Keratinocyte (primary cell): ENCODE measurements around the gene NRIP2. TPM values are rescaled to one million over a fixed set of nuclear protein-coding genes. Genes with fewer than 3 reads are reported as not detected.

Source experiments
- DNase-seq: peaks from one replicate; pipeline ENCODE4 v3.0.0-alpha.2; 2011; ENCODE audit warnings: low read depth, missing footprints, low spot score
- FAIRE-seq: peaks from 2 replicates; lab custom pipeline; 2011; peaks lifted over from hg19 to GRCh38; lab: Jason Lieb, UNC
- H2AFZ ChIP-seq: 2 replicates; pipeline ENCODE4 v1.6.0; 2012; ENCODE audit warnings: low read length, control low read depth, inconsistent platforms; ENCODE audit not compliant: control insufficient read depth
- H3K27ac ChIP-seq: 2 replicates; pipeline ENCODE4 v1.5.1; 2011; ENCODE audit warnings: low read length; ENCODE audit not compliant: control insufficient read depth, insufficient read depth
- H3K27me3 ChIP-seq: 3 replicates; pipeline ENCODE4 v1.6.0; 2011; ENCODE audit warnings: low read length; ENCODE audit not compliant: control insufficient read depth, insufficient read depth; ENCODE audit errors: extremely low read depth
- H3K36me3 ChIP-seq, 2 experiments: 2 replicates in 1 of 2; 3 replicates in 1 of 2; pipeline ENCODE4 v1.5.1; 2011; ENCODE audit warnings: low read length in 2 of 2, mild to moderate bottlenecking in 1 of 2; ENCODE audit not compliant: control insufficient read depth in 2 of 2, insufficient read depth in 2 of 2; ENCODE audit errors: extremely low read depth in 1 of 2
- H3K4me1 ChIP-seq: 3 replicates; pipeline ENCODE4 v1.5.1; 2011; ENCODE audit warnings: low read length; ENCODE audit not compliant: control insufficient read depth, insufficient read depth; ENCODE audit errors: extremely low read depth
- H3K4me2 ChIP-seq: 3 replicates; pipeline ENCODE4 v1.6.0; 2011; ENCODE audit warnings: low read depth, low read length; ENCODE audit not compliant: control insufficient read depth, insufficient read depth; ENCODE audit errors: extremely low read depth
- H3K4me3 ChIP-seq, 3 experiments: fragments of 200-600 bp in 1 of 3; sonication (generic) in 1 of 3; 2 replicates in 2 of 3; 3 replicates in 1 of 3; pipeline ENCODE4 v1.5.1; 2011 to 2016; ENCODE audit warnings: low read length in 3 of 3, mild to moderate bottlenecking in 3 of 3, control low read depth in 2 of 3, inconsistent platforms in 1 of 3, low read depth in 1 of 3, mixed read lengths in 1 of 3, mixed run types in 1 of 3, moderate library complexity in 1 of 3; ENCODE audit not compliant: control insufficient read depth in 2 of 3, insufficient read depth in 2 of 3; ENCODE audit errors: extremely low read depth in 1 of 3
- H3K79me2 ChIP-seq: 2 replicates; pipeline ENCODE4 v1.6.0; 2012; ENCODE audit warnings: low read length; ENCODE audit not compliant: control insufficient read depth, insufficient read depth
- H3K9ac ChIP-seq: 3 replicates; pipeline ENCODE4 v1.6.0; 2011; ENCODE audit warnings: low read length; ENCODE audit not compliant: control insufficient read depth, insufficient read depth; ENCODE audit errors: extremely low read depth
- H3K9me1 ChIP-seq: 3 replicates; pipeline ENCODE4 v1.6.0; 2011; ENCODE audit warnings: low read length; ENCODE audit not compliant: control insufficient read depth, insufficient read depth; ENCODE audit errors: extremely low read depth
- H3K9me3 ChIP-seq: 2 replicates; pipeline ENCODE4 v1.5.1; 2012; ENCODE audit warnings: low read depth, low read length; ENCODE audit not compliant: control insufficient read depth
- H4K20me1 ChIP-seq: 3 replicates; pipeline ENCODE4 v1.6.0; 2011; ENCODE audit warnings: low read length; ENCODE audit not compliant: control insufficient read depth, insufficient read depth; ENCODE audit errors: extremely low read depth
- CTCF ChIP-seq, 3 experiments: IDR thresholded peaks in 1 of 3; conservative IDR thresholded peaks in 1 of 3; optimal IDR thresholded peaks in 1 of 3; 2 replicates in 2 of 3; 3 replicates in 1 of 3; pipeline versions ENCODE3 to v1.5.1; 2011; ENCODE audit warnings: low read length in 3 of 3, mild to moderate bottlenecking in 3 of 3, moderate library complexity in 2 of 3, control low read depth in 1 of 3, inconsistent platforms in 1 of 3; ENCODE audit not compliant: insufficient read depth in 2 of 3; ENCODE audit errors: extremely low read depth in 1 of 3
- EZH2 ChIP-seq: IDR thresholded peaks from one replicate; pipeline ENCODE4 v1.6.1; 2012; ENCODE audit warnings: inconsistent platforms, mild to moderate bottlenecking, low read length, moderate library complexity
- dilution Hi-C: fragments of 300-500 bp; cut with MboI; formaldehyde crosslinking; loops from one replicate; pipeline ENCODE4 v1.7.0; 2020; ENCODE audit warnings: low sequenced_read_pairs; ENCODE audit not compliant: extremely low pct_ligation_motif_present
- polyA plus RNA-seq, 5 experiments: library from polyadenylated mRNA; depleted of rRNA in 3 of 5; stranded (reverse) in 3 of 5; stranded (forward) in 1 of 5; unstranded in 1 of 5; fragments of >200 nt; gene quantifications; 1 replicate in 1 of 5; 2 replicates in 3 of 5; 3 replicates in 1 of 5; pipeline versions ENCODE4 v1.2.1 to v1.2.3, GENCODE V29; 2011 to 2012; ENCODE audit warnings: missing spikeins in 2 of 5, low read depth in 1 of 5, low replicate concordance in 1 of 5

NRIP2 gene
- polyA plus RNA-seq, 1 donor (not counting 4 experiments of a cell fraction or from before 2014, with no cell fraction given) = not detected

DNA sequence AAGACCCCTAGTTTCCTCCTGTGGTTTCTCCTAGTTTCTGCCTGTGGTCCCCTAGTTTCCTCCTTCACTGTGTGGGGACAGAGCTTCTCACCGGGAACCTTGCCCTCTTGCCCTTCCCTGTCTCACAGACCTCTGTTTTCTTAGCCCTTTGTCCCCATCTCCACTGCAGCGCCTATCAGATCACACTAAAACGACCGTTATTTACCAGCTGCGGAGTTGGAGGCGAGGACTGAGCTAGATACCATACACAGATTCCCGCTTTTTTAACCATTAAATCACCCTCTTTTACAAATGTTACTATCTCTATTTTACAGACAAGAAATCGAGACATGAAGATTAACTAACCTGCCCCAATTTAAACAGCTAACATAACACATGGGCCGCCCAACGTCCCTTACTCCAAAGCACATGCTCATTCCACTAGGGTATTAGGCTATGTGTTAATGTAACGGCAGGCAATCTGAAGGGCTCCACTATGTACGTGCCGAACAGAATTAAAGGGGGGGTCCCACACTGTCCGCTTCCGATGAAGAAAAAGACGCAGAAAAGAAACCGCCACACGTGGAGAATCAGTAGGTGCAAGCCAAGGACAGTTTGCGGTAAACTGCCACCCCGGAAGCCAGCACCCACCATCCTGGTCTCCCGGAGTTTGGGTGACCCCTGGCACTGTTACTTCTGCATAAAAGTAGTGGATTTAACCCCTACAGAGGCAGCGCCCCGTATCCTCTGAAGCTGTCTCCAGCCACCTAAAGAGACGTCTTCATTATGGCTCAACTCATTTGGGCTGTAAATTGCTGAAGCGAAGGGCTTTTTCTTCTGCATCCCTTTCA is 41.9 kb downstream of the NRIP2 start:
- Histone ChIP-seq H3K9me3 (no peaks in the 10 kb centered on the region), H3K79me2 (peaks cover 24% of the 10 kb centered on the region), H3K27ac (no peak overlapping the region), H3K4me1 (peaks cover 13% of the 10 kb centered on the region), H3K36me3 (peaks cover 8 to 11% of the 10 kb centered on the region in 2 experiments), H2AFZ (no peak overlapping the region), H3K9ac (no peak overlapping the region), H3K9me1 (no peaks in the 10 kb centered on the region), H4K20me1 (peaks cover 10% of the 10 kb centered on the region), H3K4me3 (no peak overlapping the region), H3K4me2 (no peak overlapping the region), H3K27me3 (peaks cover 7% of the 10 kb centered on the region)
- DNase-seq = no peak
- FAIRE-seq = no peak
- no peak for TF ChIP-seq EZH2
- no peak for TF ChIP-seq CTCF (optimal IDR thresholded peaks at IDR 0.05 in 1 of 3, IDR thresholded peaks at IDR 0.05 in 1 of 3, conservative IDR thresholded peaks at IDR 0.05 in 1 of 3; ENCODE audit: extremely low read depth in 1 of 3, insufficient read depth in 2 of 3, low read length in 3 of 3)
- dilution Hi-C loops = no loop called here

DNA sequence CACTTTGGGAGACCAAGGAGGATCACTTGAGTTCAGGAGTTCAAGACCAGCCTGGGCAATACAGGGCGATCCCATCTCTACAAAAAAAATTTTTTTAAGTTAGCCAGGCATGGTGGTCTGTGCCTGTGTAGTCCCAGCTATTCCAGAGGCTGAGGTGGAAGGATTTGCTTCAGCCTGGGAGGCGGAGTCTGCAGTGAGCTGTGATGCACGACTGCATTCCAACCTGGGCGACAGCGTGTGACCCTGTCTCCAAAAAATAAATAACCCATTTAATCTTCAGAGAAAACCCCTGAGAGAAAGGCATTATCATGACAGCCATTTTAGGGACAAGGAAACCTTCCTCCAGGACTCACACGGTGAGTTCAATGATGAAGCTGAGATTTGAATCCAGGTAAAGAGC is 43.7 kb downstream of the NRIP2 start:
- Histone ChIP-seq H3K79me2 (peaks cover 7% of the 10 kb centered on the region), H3K9me3 (no peaks in the 10 kb centered on the region), H3K9me1 (no peaks in the 10 kb centered on the region), H3K27me3 (peaks cover 7% of the 10 kb centered on the region), H4K20me1 (no peaks in the 10 kb centered on the region), H3K4me2 (no peak overlapping the region), H3K27ac (no peak overlapping the region), H3K4me1 (peaks cover 2% of the 10 kb centered on the region), H3K9ac (no peak overlapping the region), H3K4me3 (no peak overlapping the region), H3K36me3 (no peaks in the 10 kb centered on the region), H2AFZ (no peak overlapping the region)
- DNase-seq (no peak), FAIRE-seq (no peak)
- dilution Hi-C loops = no loop called here
- TF ChIP-seq CTCF (optimal IDR thresholded peaks at IDR 0.05 in 1 of 3, IDR thresholded peaks at IDR 0.05 in 1 of 3, conservative IDR thresholded peaks at IDR 0.05 in 1 of 3; ENCODE audit: extremely low read depth in 1 of 3, insufficient read depth in 2 of 3, low read length in 3 of 3) (no peak), EZH2 (no peak)
